Measurements from ENCODE around the gene NKX1-1. TPM values are rescaled to one million over a fixed set of nuclear protein-coding genes. Genes with fewer than 3 reads are reported as not detected.

The NKX1-1 gene
- total and polyA plus RNA-seq, 2 of the 8 experiments (the other 6 are each of a cell fraction or from before 2014, with no cell fraction given) = not detected

DNA sequence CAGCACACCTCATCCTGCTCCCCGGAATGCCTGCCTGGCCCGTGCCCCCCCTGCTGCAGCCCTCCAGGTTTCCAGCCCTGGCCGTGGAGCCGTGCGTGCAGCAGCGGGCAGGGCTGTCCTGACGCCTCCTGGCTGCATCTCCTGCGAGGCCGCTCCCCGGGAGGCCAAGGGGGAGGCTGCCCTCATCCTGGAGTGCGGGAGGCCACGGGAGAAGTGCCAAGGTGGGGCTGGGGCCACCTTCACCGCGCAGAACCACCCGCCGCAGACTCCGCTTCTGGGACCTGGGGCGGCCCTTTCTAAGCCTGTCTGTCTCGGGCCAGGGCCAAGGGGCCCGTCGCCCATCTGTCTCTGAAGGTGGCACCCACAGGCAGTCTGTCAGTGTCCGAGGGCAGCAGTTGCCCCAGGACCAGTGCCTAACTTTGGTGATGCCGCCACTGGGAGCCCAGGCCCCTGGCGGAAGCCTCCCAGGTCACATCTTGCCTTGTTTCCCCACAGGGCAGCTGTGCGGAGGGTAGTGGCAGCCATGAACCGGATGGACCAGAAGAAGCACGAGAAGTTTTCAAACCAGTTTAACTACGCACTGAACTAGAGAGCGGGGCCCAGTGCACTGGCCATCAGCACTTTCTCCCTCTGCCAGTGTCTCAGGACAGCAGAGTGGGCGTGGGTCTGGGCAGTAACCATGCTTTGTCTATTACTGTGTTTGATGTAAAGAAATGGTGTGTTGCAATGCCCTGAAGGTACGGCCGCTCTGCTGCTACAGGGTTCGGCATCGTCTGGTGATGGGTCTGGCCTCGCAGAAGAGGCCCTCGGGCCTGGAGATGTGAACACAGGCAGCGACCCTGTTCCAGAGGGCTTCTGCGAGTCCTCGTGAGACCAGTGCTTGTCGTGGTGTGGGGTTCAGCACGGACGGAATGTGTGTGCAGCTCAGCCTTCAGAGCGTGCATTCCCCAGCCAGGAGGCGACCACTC is 20.6 kb downstream of the NKX1-1 start (continued):
- TF ChIP-seq, protein P1, sequence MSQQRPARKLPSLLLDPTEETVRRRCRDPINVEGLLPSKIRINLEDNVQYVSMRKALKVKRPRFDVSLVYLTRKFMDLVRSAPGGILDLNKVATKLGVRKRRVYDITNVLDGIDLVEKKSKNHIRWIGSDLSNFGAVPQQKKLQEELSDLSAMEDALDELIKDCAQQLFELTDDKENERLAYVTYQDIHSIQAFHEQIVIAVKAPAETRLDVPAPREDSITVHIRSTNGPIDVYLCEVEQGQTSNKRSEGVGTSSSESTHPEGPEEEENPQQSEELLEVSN (IDR thresholded peaks at IDR 0.05) = no peak
- TF ChIP-seq, protein P2, sequence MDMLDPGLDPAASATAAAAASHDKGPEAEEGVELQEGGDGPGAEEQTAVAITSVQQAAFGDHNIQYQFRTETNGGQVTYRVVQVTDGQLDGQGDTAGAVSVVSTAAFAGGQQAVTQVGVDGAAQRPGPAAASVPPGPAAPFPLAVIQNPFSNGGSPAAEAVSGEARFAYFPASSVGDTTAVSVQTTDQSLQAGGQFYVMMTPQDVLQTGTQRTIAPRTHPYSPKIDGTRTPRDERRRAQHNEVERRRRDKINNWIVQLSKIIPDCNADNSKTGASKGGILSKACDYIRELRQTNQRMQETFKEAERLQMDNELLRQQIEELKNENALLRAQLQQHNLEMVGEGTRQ (IDR thresholded peaks at IDR 0.05; ENCODE audit: low read length) = no peak
- TF ChIP-seq SUZ12 (IDR thresholded peaks at IDR 0.05; ENCODE audit: low read length) = no peak
- no peak for TF ChIP-seq KDM5A (IDR thresholded peaks at IDR 0.05; ENCODE audit: low read length)
- TF ChIP-seq, protein P3, sequence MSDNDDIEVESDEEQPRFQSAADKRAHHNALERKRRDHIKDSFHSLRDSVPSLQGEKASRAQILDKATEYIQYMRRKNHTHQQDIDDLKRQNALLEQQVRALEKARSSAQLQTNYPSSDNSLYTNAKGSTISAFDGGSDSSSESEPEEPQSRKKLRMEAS (IDR thresholded peaks at IDR 0.05) = no peak
- no peak for TF ChIP-seq ZNF274 (IDR thresholded peaks at IDR 0.05; ENCODE audit: borderline replicate concordance, extremely low read depth, low read length)

Measured in H1 (cell line).